ENCODE data around the gene S100A16.
"Not testable (repeated sequence)": the region's sequence is repeated elsewhere in the genome, so short reads cannot be mapped to it uniquely, and the experiment has no call there.

Gene S100A16

DNA sequence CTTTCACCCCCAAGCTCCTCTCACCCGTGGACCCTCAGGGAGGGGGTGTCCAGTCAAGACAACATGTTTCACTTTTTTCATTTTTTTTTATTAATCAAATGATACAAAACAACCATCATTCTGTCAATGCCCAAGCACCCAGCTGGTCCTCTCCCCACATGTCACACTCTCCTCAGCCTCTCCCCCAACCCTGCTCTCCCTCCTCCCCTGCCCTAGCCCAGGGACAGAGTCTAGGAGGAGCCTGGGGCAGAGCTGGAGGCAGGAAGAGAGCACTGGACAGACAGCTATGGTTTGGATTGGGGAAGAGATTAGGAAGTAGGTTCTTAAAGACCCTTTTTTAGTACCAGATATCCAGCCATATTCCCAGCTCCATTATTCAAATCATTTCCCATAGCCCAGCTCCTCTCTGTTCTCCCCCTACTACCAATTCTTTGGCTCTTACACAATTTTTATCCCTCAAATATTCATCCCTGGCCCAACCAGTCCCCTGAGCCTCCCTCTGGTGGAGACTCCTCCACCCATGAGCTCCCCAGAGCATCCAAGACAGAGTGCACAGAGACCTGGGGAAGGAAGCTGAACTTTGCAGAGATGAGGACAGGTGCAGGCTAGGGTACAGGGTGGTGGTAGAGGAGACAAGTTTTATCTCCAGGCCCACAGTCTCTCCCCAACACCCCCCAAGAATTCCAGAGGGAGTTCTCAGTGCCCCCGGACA is 1.4 kb upstream of the S100A16 start:
- DNase-seq: no peak

DNA sequence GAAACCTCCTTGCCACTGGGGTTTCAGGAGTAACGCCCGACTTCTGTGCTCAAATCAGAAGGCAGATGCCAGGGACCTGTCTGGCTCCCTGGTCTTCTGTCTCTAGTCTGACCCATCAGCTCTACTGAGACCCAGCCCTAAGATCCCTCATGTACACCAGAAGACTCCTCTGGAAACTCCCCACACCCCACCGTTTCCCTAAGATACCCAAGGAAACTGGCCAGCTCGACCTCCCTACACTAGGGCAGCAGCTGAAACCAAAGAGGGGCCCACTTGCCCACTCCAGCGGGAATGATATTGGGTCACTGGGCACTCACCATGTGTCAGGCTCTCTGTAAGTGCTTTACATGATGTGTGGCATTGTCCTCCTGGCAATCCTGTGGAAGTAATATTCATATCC is 469 bp upstream of the S100A16 start:
- DNase-seq: no peak

DNA sequence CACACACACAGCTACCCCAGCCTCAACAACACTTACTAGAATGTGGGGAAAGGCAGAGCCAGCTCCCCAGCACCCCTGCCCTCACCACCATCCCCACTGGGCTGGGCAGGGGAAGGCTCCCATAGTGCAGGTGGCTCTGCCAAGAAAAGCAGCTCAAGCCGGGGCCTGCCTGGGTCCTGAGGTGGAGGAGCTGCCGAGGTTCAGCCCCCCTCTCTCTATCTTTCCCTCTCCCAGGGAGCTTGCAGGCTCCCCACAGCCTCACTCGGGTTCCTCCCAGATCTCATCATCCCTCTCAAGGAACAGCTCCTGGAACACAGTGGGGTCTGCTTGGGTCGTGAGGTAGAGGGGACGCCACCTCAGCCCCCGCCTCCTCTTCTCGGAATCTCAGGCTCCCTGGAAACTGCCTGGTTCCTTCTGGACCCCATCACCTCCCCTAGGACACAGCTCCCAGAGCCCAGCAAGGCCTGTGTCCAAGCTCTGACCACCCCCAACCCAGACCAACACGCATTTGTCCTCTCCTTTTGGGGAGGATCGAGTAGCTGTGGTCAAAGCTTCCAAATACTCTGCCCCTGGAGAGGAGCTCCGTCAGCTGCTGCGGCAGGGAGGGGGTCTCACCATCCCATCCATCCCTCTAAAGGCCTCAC is 704 bp downstream of the S100A16 start:
- no peak for DNase-seq

DNA sequence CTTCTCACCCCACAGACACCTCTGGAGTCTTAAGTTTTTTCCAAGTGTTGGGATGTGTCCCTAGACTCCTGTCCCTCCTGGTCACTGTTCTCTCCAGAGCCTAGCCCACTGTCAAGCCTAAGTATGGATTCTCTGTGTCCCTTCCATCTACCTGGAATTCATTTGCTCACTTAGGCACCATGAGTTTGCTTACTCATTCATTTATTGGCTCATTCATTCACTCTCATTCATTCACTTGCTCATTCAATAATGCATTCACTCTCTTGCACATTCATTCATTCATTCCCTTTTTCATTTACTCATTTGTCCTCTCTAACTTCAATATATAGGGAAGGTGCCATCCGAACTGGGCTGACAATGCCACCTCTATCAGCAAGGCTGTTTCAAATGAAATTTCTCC is 1.6 kb downstream of the S100A16 start:
- no peak for DNase-seq

DNA sequence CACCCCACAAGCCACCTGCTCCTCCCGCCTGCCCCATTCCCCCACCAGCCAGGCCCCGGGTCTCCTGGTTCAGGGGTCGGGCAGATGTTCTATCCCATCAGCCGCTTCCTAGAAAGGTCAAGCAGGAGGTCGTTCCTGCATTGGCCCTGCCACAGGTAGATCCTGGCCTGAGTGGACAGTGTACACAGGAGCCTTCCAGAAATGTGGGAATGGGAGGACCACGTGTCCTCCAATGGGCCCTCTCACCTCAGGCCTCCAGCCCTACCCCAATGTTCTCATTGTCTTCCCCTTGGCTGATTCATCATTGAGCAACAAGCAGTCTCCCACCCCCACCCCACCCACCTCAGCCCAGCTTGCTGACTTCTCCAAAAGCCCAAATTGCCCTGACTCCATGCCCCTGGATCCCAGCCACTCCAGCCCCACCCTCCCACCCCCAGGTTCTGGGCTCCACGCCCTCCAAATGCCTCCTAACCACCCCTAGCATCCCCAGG is 2.1 kb downstream of the S100A16 start:
- DNase-seq: no peak

DNA sequence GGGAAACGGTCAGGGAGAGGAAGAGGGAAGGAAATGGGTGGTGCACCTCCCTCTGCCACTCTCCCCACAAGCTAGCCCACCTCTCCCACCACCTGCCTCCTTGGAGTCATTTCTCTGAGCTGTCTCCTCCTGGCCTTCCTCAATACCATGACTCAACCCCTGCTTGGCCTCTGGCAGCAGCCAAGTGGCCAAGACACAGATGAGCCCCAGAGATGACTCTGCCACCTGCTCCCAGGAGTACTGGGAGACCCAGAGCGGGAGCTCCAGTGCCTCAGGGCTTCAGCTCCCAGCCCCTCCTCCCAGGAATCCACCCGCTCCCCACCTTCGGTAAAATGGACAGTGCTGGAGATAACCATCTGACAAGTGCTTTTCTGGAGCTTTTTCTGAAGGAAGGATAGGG is 2.6 kb downstream of the S100A16 start:
- no peak for DNase-seq

DNA sequence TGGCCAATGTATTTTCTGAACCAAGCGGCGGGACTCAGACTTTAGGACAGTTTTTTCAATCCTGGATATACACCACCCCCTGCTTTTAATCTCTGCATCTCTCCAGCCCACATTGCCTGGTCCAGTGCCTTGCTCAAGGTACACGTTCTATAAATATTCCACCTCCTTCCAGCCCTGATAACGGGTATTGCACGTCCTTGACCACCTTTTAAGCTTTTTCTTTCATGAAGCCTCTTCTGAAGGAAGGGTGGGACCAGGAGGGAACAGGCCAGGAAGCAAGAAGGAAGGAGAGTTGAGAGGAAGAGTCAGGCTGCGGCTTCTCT is 3.4 kb downstream of the S100A16 start:
- no peak for DNase-seq

DNA sequence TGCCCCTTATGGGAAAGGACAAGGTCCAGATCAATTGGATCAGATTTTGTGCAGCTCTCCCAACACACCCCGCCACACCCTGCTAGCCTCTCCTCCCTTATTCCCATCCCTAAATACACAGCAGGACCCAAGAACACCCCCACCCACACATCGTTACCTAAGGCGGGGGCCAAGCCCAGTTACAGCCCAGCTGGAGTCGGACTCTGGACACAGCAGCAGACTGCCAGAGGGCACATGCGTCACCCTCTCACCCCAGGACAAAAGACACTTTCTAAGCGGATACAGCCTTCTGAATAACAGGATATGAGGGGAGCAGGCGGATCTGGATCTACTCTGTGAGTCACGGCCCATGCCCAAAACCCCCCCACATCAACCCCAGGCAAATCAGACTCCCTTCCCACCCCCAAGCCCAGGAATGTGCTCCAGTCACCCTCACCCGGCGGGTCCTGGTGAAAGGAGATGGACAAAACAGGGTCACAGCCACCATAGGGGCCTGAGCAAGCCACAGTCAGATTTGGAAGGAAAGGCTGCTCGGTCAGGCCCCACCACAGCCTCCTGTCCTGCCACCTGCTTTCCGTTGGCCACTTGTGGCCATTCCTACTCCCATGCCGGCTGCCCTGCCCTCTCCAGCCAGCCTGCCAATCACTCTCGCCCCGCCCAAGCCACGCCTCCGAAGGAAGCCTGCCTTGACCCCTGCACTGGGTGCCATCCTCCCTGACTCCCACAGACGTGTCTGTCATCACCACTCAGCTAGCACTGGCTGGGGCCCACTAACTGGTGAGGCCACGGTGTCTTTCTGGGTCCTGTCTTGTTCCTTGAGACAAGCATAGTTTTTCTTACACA is 4.0 kb downstream of the S100A16 start:
- no peak for DNase-seq

DNA sequence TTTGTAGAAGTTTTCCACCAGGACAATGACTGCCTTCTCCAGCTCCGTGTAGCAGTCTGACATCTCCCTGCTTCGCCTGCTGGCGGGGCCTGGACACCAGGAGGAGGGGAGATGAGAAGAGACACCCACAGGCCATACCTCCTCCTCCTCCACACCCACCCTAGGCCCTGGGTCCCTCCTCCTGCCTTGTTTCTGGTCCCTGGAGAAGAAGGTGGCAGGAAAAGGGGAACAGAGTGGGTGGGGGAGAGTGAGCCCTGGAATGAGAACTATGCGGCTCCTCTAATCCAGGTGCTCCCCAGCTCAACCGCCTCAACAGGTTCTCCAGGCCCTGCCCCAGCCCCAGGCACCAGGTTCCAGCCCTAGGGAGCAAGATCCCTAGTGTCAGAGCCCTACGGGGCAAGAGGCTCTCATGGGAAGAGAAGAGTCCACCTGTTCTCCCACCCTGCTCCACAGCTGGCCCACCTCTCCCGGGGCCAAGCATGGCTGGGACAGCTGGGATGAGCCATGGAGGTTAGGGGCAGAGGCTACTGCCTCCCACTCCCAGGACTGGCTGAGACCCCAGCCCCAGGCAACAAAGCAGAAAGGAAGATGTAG is 4.8 kb downstream of the S100A16 start:
- DNase-seq: no peak

DNA sequence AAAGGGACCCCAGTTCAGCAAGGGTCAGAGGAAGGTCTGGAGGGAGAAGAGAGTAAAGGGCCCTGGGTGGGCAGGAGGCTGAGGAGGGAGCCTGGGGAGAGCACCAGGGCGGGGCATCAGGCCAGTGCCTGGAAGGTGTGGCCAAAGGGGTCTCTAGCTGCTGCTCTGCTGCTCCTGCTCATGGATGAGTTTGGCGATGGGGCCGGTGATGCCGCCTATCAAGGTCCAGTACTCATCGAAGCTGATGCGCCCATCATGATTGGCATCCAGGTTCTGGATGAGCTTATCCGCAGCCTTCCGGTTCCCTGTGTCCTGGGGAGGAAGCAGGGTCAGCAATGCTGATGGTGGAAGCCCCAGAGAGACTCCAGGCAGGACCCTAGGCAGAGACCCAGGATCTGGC is 5.6 kb downstream of the S100A16 start:
- no peak for DNase-seq

DNA sequence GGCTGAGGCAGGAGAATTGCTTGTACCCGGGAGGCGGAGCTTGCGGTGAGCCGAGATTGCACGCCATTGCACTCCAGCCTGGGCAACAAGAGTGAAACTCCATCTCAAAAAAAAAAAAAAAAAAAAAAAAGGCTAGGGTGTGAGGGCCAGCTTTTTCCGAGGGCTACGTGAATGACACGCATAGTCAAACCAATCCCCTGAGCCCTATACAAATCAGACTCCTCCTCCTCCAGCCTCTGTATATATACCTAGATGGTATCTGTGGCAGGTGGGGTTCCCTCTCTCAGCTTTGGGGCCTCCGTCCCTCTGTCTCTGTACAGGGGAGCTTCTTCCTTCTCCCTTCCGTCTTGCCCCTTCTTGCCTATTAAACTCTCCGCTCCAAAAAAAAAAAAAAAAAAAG is 6.7 kb downstream of the S100A16 start:
- no peak for DNase-seq

DNA sequence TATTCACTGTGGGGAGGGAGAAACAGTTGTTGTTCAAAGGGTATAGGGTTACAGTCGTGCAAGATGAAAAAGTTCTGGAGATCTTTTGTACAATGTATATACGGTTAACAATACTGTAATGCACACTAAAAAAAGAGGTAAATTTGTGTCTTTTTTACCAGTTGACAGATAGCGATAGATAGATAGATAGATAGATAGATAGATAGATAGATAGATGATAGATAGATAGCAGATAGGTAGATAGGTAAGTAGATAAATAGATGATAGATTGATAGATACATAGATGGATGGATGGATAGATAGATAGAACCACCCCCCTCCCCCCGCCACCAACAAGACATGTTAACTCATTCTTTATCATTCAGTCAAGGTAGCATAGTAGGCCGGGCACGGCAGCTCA is 10.2 kb downstream of the S100A16 start:
- no peak for DNase-seq

DNA sequence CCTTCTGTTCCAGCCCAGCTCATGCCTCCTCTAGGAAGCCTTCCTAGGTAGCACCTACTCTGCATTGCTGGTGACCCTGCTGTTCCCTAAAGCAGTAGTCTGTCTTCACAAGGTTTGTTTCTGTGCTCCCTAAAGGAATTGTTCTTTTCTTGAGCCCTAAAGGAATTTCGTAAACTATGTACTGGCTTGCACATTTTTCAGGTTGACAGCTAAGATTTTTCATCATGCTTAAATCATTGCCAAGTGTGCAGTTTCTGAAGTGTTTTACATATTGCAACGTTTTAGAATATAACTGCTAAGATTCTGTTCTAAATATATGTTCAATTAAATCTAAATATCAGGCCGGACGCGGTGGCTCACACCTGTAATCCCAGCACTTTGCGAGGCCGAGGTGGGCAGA is 13.1 kb downstream of the S100A16 start:
- DNase-seq: no peak

DNA sequence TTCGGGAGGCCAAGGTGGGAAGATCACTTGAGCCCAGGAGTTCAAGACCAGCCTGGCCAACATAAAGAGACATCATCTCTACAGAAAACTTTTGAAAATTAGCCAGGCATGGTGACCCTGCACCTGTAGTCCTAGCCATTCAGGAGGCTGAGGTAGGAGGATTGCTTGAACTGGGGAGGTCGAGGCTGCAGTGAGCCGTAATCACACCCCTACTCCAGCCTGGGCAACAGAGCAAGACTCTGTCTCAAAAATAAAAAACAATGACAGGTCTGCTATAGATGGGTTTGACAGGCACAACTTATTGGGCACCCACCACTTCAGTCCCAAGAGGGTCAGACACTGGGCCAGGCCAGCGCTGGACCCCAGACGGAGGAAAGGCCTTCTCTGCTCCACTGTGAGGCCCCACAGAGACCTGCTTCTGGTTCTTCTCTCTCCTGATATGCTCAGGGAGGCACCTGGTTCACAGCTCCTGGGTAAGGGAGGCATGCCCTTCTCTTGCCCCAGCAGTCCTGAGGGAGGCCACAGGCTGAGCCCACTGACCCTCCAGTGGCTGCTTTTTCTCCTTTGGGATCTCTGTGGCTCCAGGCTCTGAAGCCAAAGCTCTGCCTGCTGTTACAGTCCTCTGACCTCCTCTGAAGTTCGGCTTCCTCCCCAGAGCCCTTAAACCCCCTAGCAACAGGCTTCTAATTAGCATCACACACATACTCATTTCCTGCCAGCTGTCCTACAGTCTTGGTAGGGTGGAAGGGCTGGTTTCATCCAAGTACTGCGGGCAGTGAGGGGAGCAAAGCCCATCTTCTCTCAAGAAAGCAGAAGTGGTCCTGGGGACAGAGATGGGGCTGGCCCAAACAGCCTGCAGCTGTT is 14.4 kb downstream of the S100A16 start:
- peak; percentile 16 for DNase-seq

DNA sequence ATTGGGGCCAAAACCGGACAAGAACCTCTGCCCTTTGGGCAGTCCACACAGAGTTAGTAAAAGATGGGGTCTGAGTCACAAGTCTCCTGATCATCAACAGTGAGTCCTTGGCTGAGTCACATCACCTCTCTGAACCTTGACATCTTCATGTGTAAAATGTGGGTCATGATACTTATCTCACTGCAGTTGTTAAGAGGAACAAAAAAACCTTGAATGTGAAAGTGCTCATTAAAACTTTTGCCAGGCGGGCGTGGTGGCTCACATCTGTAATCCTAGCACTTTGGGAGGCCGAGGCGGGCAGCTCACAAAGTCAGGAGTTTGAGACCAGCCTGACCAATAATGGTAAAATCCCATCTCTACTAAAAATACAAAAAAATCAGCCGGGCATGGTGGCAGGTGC is 15.7 kb downstream of the S100A16 start:
- DNase-seq: peak; percentile 2

DNA sequence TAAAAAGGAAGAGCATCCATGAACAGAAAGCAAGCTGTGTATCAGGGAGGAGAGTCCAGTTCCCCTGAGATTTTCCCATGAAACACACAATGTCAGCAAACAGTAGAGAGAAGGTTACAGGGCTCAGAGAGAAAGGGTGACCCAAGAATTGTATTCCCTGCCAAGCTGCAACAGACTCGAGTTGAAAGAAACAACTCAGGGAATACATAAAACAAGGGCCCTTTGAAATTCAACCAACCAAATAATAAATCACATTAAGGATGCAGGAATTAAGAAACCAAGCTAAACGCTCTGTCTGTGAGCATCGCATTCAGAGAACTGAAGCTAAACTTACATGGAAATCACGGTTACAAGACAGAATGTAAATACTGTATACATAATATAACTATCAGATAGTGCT is 20.2 kb downstream of the S100A16 start:
- DNase-seq: no peak

DNA sequence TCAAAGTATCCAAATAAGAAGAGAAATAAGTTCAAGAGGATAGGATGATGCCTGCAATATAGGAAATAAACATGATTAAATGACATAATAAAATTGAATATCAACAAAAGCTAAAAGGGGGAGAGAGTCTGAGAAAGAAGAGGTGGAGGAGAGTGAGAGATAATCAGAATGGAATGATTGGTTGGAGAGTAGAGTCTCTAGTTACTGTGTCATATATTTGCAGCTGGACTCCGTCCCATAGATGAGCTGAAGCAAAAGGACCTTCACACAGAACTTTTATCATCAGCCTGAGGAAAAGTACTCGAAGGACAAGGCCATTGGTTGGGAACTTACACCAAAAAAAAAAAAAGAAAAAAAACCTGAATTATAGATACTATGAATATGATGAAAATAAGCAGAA is 24.5 kb downstream of the S100A16 start:
- DNase-seq: no peak

DNA sequence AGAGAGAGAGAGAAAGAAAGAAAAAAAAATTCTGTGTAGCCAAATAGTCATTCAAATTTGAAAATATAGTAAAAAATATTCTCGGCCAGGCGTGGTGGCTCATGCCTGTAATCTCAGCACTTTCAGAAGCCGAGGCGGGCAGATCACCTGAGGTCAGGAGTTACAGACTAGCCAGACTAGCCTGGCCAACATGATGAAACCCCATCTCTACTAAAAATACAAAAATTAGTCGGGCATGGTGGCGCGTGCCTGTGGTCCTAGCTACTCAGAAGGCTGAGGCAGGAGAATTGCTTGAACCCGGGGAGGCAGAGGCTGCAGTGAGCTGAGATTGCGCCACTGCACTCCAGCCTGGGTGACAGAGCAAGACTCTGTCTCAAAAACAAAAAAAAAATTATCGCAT is 24.9 kb downstream of the S100A16 start:
- not testable (repeated sequence) for DNase-seq

DNA sequence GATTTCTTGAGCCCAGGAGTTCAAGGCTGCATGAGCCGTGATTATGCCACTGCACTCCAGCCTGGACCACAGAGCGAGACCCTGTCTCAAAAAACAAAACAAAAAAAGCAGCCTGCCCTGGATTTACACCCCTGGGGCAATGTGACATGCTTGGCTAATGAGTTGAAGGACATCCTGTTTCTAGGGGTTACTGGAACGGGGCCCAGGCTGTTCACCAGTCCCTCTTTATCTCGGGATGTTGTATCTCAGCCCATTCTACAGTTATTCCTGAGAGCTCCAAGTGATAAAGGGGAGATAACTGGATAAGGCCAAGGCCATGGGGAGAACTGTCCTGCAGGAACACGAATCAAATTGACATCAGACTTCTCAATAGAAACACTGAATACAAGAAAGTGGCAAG is 25.6 kb downstream of the S100A16 start:
- DNase-seq: no peak

DNA sequence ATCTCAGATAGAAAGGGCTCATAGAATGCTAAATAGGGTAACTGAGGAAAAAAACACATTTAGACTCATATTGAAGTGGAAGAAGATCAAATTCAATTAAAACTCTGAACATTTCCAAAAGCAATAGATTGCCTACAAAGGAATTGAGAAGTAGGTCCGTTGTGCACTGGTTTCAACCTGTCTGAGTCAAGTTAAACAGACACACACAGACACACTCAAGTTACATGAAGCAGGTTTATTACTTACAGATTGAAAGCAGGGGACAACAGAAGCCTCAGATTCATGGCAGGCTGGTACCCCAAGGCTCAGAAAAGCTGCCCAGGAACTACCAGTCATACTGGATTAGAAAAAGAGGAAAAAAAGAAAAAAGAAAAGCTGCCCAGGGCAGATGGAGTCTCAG is 26.6 kb downstream of the S100A16 start:
- no peak for DNase-seq

DNA sequence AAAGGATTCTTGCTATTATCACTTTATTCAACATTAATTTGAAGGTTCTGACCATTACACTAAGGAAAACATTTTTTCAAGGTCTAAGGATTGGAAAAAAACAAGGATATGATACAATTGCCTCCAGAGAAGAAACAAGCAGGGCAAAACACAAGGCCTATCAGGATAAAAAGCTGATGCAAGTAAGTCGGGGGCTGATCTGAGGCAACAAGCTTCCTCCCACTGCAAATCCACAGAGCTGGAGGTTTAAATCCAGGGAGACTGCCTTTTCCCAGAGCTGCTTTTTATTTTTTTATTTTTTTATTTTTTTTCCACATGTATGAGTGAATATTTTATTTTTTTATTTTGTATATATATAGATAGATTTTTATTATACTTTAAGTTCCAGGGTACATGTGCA is 27.9 kb downstream of the S100A16 start:
- no peak for DNase-seq

DNA sequence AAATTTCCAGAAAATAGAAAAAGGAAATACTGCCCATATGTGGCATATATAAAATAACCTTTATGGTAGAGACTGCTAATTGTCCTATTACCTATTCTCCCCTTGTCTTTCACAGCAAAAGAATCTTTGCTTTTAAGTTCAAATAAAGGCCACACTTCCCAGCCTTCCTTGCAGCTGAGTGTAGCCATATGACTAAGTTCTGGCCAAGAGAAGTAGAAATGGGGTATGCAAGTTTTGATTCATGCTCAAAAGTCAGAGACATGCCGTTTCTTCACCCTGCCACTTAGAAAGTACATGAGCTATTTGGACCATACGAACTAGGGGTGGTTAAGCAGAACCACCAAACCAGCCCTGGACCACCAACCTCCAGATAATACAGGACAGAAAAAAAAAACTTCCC is 29.0 kb downstream of the S100A16 start:
- DNase-seq: no peak

DNA sequence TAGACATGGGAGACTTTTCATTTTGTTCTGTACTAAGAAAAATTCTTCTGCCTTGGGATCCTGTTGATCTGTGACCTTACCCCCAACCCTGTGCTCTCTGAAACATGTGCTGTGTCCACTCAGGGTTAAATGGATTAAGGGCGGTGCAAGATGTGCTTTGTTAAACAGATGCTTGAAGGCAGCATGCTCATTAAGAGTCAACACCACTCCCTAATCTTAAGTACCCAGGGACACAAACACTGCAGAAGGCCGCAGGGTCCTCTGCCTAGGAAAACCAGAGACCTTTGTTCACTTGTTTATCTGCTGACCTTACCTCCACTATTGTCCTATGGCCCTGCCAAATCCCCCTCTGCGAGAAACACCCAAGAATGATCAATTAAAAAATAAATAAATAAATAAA is 29.4 kb downstream of the S100A16 start:
- not testable (repeated sequence) for DNase-seq
